Effector memory CD4-positive, alpha-beta T cell (primary cell): ENCODE data around the gene PTPRM.

Experiments used
- DNase-seq, 3 donors: peaks; one replicate each; pipeline ENCODE4 v3.0.0-alpha.2; 2020
- H3K27ac ChIP-seq: 2 replicates; pipeline ENCODE4 v1.7.0; 2013; ENCODE audit warnings: mild to moderate bottlenecking, low read length, moderate library complexity; ENCODE audit not compliant: insufficient read depth, poor library complexity, severe bottlenecking
- H3K27me3 ChIP-seq: replicated peaks from 2 replicates; pipeline ENCODE4 v1.7.0; 2013; ENCODE audit warnings: mild to moderate bottlenecking, low read length; ENCODE audit not compliant: insufficient read depth, control insufficient read depth, poor library complexity, severe bottlenecking
- H3K36me3 ChIP-seq: 2 replicates; pipeline ENCODE4 v1.7.0; 2013; ENCODE audit warnings: mild to moderate bottlenecking, low read length, moderate library complexity; ENCODE audit not compliant: control insufficient read depth, insufficient read depth
- H3K4me1 ChIP-seq: 2 replicates; pipeline ENCODE4 v1.7.0; 2013; ENCODE audit warnings: low read length, mild to moderate bottlenecking; ENCODE audit not compliant: control insufficient read depth, insufficient read depth, poor library complexity, severe bottlenecking
- H3K4me3 ChIP-seq: 2 replicates; pipeline ENCODE4 v1.7.0; 2013; ENCODE audit warnings: low read length, low read depth, mild to moderate bottlenecking; ENCODE audit not compliant: insufficient read depth, poor library complexity, severe bottlenecking
- H3K9me3 ChIP-seq: 2 replicates; pipeline ENCODE4 v1.7.0; 2013; ENCODE audit warnings: mild to moderate bottlenecking, low read length, moderate library complexity; ENCODE audit not compliant: control insufficient read depth

PTPRM gene

GRCh38 chr18:7565677-7566076 lies 1.4 kb upstream of the PTPRM start:
- H3K9me3 ChIP-seq = no peaks in the 10 kb centered on the region
- H3K27ac ChIP-seq = no peak overlapping the region
- H3K4me3 ChIP-seq = no peak overlapping the region
- peaks cover 20% of the 10 kb centered on the region for H3K27me3 ChIP-seq
- no peaks in the 10 kb centered on the region for H3K4me1 ChIP-seq
- no peaks in the 10 kb centered on the region for H3K36me3 ChIP-seq
- no peak for DNase-seq

GRCh38 chr18:7566244-7566566 lies 911 bp upstream of the PTPRM start:
- no peak for DNase-seq
- Histone ChIP-seq H3K4me1 (no peaks in the 10 kb centered on the region), H3K36me3 (no peaks in the 10 kb centered on the region), H3K27ac (no peak overlapping the region), H3K4me3 (peak overlapping the region; percentile 25), H3K9me3 (no peaks in the 10 kb centered on the region), H3K27me3 (peaks cover 20% of the 10 kb centered on the region)

DNA sequence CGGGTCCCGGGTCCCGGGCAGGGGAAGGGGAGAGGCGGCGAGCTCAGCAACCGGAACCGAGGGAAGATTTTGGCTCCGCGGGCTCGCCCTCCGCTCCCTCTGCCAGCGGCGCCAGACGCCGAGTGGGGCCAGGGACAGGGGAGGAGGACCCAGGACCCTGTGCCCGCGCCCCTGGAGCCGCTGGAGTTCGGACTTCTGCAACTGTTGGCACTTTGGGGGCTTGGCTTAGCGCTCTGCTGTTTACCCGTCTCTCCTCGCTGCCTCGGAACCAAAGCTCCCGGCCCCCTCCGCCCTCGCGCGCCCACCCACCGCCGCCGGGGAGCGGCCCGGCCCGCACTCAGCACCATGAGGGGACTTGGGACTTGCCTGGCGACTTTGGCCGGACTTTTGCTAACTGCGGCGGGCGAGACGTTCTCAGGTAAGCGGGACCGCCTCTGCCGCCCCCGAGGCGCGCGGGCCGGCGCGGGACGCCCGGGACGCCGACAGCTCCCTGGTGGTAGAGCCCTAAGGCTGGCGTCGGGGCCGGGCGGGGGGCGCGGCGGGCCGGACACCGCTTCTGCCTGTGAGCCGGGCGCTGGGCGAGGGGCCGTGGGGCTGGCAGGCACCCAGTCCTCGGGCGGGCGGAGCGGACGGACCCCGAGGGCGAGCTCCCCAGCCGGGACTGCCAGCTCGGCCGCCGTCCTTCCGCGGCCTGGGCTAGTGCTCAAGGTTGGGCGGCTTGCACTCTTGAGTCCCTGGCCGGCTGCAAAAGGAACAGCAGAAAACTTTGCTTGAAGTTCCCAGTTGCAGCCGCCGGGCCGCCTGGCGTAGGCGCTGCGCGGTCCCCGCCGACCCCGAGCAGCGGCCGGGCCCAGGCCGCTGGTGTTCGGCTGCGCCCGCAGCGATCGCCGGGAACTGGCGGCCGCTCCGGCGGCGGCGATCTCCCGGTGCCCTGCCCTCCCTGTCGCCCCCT lies 634 bp downstream of the PTPRM start:
- Histone ChIP-seq H3K4me1 (no peaks in the 10 kb centered on the region), H3K9me3 (no peaks in the 10 kb centered on the region), H3K27me3 (peaks cover 20% of the 10 kb centered on the region), H3K4me3 (peak overlapping the region; percentile 52), H3K36me3 (no peaks in the 10 kb centered on the region), H3K27ac (peak overlapping the region; percentile 37)
- no peak for DNase-seq

- no peak overlapping the region for H3K27ac ChIP-seq
- DNase-seq = no peak
These were observed 1.3 kb downstream of the PTPRM start for GRCh38 chr18:7568426-7568825.

GRCh38 chr18:7571626-7572025 lies 4.5 kb downstream of the PTPRM start:
- no peak overlapping the region for H3K4me3 ChIP-seq
- peaks cover 11% of the 10 kb centered on the region for H3K27me3 ChIP-seq
- no peak overlapping the region for H3K27ac ChIP-seq
- H3K9me3 ChIP-seq = no peaks in the 10 kb centered on the region
- no peaks in the 10 kb centered on the region for H3K36me3 ChIP-seq
- no peak for DNase-seq
- no peaks in the 10 kb centered on the region for H3K4me1 ChIP-seq

More at GRCh38 chr18:7568426-7568825, 1.3 kb downstream of the PTPRM start:
- H3K27me3 ChIP-seq = peaks cover 20% of the 10 kb centered on the region
- no peaks in the 10 kb centered on the region for H3K4me1 ChIP-seq
- H3K36me3 ChIP-seq = no peaks in the 10 kb centered on the region
- no peaks in the 10 kb centered on the region for H3K9me3 ChIP-seq
- peak overlapping the region; percentile 35 for H3K4me3 ChIP-seq

GRCh38 chr18:7572822-7573221 lies 5.7 kb downstream of the PTPRM start:
- DNase-seq = no peak
- Histone ChIP-seq H3K4me3 (no peak overlapping the region), H3K27me3 (peaks cover 11% of the 10 kb centered on the region), H3K27ac (no peak overlapping the region), H3K4me1 (no peaks in the 10 kb centered on the region), H3K36me3 (no peaks in the 10 kb centered on the region), H3K9me3 (no peaks in the 10 kb centered on the region)

- H3K27me3 ChIP-seq = no peaks in the 10 kb centered on the region
- no peak overlapping the region for H3K27ac ChIP-seq
- H3K9me3 ChIP-seq = no peaks in the 10 kb centered on the region
- H3K4me3 ChIP-seq = no peak overlapping the region
- no peaks in the 10 kb centered on the region for H3K4me1 ChIP-seq
- no peak for DNase-seq
- H3K36me3 ChIP-seq = no peaks in the 10 kb centered on the region
These were observed 8.4 kb downstream of the PTPRM start for GRCh38 chr18:7575465-7576028.

DNA sequence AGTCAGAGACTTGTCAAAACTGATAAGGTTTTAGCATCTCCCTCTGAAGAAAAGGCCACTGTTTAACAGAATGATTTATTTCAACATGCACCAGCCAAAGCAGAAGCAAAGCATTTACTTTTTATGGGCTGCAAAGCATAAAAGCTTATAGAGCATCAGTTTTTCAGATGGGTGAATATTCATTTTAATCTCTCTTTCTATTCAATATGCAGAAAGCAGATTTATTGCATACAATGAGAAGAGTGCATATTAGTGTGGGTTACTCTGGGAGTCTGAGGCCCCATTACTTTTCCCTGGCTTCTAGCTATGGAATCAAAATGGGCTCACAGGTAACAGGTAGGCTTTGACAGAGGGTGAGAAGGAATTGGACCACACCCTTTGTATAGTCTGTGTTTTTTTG lies 9.0 kb downstream of the PTPRM start:
- no peak for DNase-seq

DNA sequence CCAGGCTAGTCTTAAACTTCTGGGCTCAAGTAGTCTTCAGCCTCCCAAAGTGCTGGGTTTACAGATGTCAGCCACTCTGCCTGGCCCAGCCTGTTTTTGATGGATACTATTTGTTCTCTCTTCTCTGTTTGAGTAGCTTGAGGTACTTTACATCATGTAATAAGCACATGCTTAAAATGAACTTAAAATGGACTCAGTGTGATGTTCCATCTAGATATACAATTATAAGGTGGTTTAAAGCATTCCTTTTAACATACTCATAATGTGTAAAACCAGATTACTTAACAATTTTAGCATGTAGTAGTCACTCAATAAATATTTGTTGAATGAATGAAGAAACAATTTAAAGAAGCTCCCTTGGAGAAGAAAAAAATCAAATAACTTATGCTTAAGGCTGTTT lies 9.6 kb downstream of the PTPRM start:
- Histone ChIP-seq H3K4me1 (no peaks in the 10 kb centered on the region), H3K27ac (no peak overlapping the region), H3K9me3 (no peaks in the 10 kb centered on the region), H3K4me3 (no peak overlapping the region), H3K27me3 (no peaks in the 10 kb centered on the region), H3K36me3 (no peaks in the 10 kb centered on the region)
- no peak for DNase-seq

More for the DNA sequence above, 9.0 kb downstream of the PTPRM start:
- Histone ChIP-seq H3K27ac (no peak overlapping the region), H3K27me3 (no peaks in the 10 kb centered on the region), H3K4me1 (no peaks in the 10 kb centered on the region), H3K36me3 (no peaks in the 10 kb centered on the region), H3K9me3 (no peaks in the 10 kb centered on the region), H3K4me3 (no peak overlapping the region)

- H3K4me3 ChIP-seq = no peak overlapping the region
- H3K27ac ChIP-seq = no peak overlapping the region
- no peaks in the 10 kb centered on the region for H3K4me1 ChIP-seq
- no peak for DNase-seq
- no peaks in the 10 kb centered on the region for H3K27me3 ChIP-seq
- no peaks in the 10 kb centered on the region for H3K9me3 ChIP-seq
- no peaks in the 10 kb centered on the region for H3K36me3 ChIP-seq
These were observed 10.6 kb downstream of the PTPRM start for GRCh38 chr18:7577706-7578105.
